WTC11 (cell line): ENCODE results near the gene LSM3.

ENCODE experiments used
- CREB1 ChIP-seq: sonication (generic); formaldehyde crosslinking; IDR thresholded peaks from 2 replicates; pipeline ENCODE4 v1.8.0; 2023; ENCODE audit warnings: mild to moderate bottlenecking, missing genetic modification reagents
- CTCF ChIP-seq: fragments of 200-600 bp; IDR thresholded peaks from 2 replicates; pipeline ENCODE4 v1.8.0; 2022; ENCODE audit warnings: antibody characterized with exemption
- E2F4 ChIP-seq: sonication (generic); formaldehyde crosslinking; IDR thresholded peaks from 2 replicates; pipeline ENCODE4 v1.8.1; 2022; ENCODE audit warnings: low read depth, mild to moderate bottlenecking, moderate library complexity, missing genetic modification reagents, borderline replicate concordance
- KAT7 ChIP-seq: sonication (generic); formaldehyde crosslinking; IDR thresholded peaks from 2 replicates; pipeline ENCODE4 v1.8.1; 2023; ENCODE audit warnings: missing genetic modification reagents, mild to moderate bottlenecking, borderline replicate concordance
- NR1H2 ChIP-seq: sonication (generic); formaldehyde crosslinking; IDR thresholded peaks from 2 replicates; pipeline ENCODE4 v1.9.0; 2021; ENCODE audit warnings: mild to moderate bottlenecking, moderate library complexity, missing genetic modification reagents
- NR2C2 ChIP-seq: sonication (generic); formaldehyde crosslinking; IDR thresholded peaks from 2 replicates; pipeline ENCODE4 v1.8.0; 2022; ENCODE audit warnings: mild to moderate bottlenecking, missing genetic modification reagents
- PRDM15 ChIP-seq: sonication (generic); formaldehyde crosslinking; IDR thresholded peaks from 2 replicates; pipeline ENCODE4 v1.8.0; 2022; ENCODE audit warnings: missing genetic modification reagents
- USF2 ChIP-seq: sonication (generic); formaldehyde crosslinking; IDR thresholded peaks from 2 replicates; pipeline ENCODE4 v1.8.1; 2023; ENCODE audit warnings: mild to moderate bottlenecking, missing genetic modification reagents, moderate library complexity
- ZNF532 ChIP-seq: fragments of 250-450 bp; sonication (Bioruptor Pico); IDR thresholded peaks from 2 replicates; pipeline ENCODE4 v1.9.0; 2021; ENCODE audit warnings: mild to moderate bottlenecking, borderline replicate concordance

- no peak for TF ChIP-seq CTCF
- no peak for TF ChIP-seq PRDM15 (CRISPR knock-in tag)
- TF ChIP-seq NR2C2 = no peak
- TF ChIP-seq KAT7 (CRISPR knock-in tag) = no peak
- TF ChIP-seq NR1H2 (CRISPR knock-in tag) = no peak
- TF ChIP-seq CREB1 (CRISPR knock-in tag) = no peak
- TF ChIP-seq USF2 (CRISPR knock-in tag) = no peak
- no peak for TF ChIP-seq E2F4 (CRISPR knock-in tag)
- TF ChIP-seq ZNF532 = no peak
Measured at GRCh38 chr3:14202874-14203520, 24.4 kb downstream of the LSM3 start.
